ENCODE measurements around the gene IDI2. TPM values are rescaled to one million over a fixed set of nuclear protein-coding genes. Genes with fewer than 3 reads are reported as not detected.
A peak's percentile ranks its signal among the peaks of the same experiment; 100 is the strongest.

IDI2 gene
- total RNA-seq, 1 donor from 2014 or later: not detected

DNA sequence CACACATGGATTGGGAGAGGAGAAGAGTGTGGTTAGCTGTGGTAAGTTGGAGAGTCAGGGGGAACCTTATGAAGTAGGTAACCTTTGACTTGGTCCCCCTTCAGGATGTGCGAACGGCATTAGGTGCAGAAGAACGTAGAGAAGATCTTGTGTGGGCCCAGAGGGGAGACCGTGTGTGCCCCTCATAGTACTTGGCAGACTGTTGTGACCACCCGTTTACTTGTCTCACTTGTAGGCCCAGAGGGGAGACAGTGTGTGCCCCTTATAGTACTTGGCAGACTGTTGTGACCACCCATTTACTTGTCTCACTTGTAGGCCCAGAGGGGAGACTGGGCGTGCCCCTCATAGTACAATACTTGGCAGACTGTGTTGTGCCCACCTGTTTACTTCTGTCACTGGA lies 34.9 kb downstream of the IDI2 start:
- no peak for DNase-seq

GRCh38 chr10:988667-989545 lies 36.8 kb downstream of the IDI2 start:
- intact Hi-C loops (cut with DNase I): no loop called here
- Histone ChIP-seq H3K36me3 (peaks cover 17% of the 10 kb centered on the region), H3K27ac (peak overlapping the region; percentile 96), H3K4me3 (peak overlapping the region; percentile 97), H3K27me3 (ENCODE audit: low read depth) (no peaks in the 10 kb centered on the region), H3K4me1 (peaks cover 36% of the 10 kb centered on the region), H3K9me3 (no peaks in the 10 kb centered on the region)
- ATAC-seq (no peak), DNase-seq (no peak)
- no peak for TF ChIP-seq CTCF (IDR thresholded peaks at IDR 0.05)

More for the DNA sequence above, 34.9 kb downstream of the IDI2 start:
- no peak for ATAC-seq
- H3K4me3 ChIP-seq: no peak overlapping the region
- H3K9me3 ChIP-seq: no peaks in the 10 kb centered on the region
- H3K27ac ChIP-seq: no peak overlapping the region
- TF ChIP-seq CTCF (IDR thresholded peaks at IDR 0.05): no peak
- H3K27me3 ChIP-seq (ENCODE audit: low read depth): no peaks in the 10 kb centered on the region
- intact Hi-C loops (cut with DNase I): no loop called here
- H3K36me3 ChIP-seq: peaks cover 36% of the 10 kb centered on the region
- peaks cover 36% of the 10 kb centered on the region for H3K4me1 ChIP-seq

GRCh38 chr10:987870-988666 lies 37.6 kb downstream of the IDI2 start, which contains the start of gene GTPBP4:
GTPBP4 (plus strand) TSS chr10:988434; CDS start chr10:988480, 46 bp downstream.
- intact Hi-C loops (cut with DNase I): no loop called here
- DNase-seq (peak; percentile 99), ATAC-seq (peak; percentile 93 to 97)
- Histone ChIP-seq H3K27ac (peak within 1 kb of the TSS; percentile 96), H3K9me3 (no peaks in the 10 kb centered on the region), H3K4me1 (peaks cover 42% of the 10 kb centered on the region), H3K27me3 (ENCODE audit: low read depth) (no peaks in the 10 kb centered on the region), H3K36me3 (peaks cover 9% of the 10 kb centered on the region), H3K4me3 (peak within 1 kb of the TSS; percentile 97)
- TF ChIP-seq CTCF (IDR thresholded peaks at IDR 0.05): peak; percentile 18

- no peak for TF ChIP-seq CTCF (IDR thresholded peaks at IDR 0.05)
- peaks cover 3% of the 10 kb centered on the region for H3K36me3 ChIP-seq
- H3K9me3 ChIP-seq: no peaks in the 10 kb centered on the region
- peaks cover 42% of the 10 kb centered on the region for H3K4me1 ChIP-seq
- intact Hi-C loops (cut with DNase I): no loop called here
- no peaks in the 10 kb centered on the region for H3K27me3 ChIP-seq (ENCODE audit: low read depth)
- no peak for DNase-seq
- peak overlapping the region; percentile 96 for H3K27ac ChIP-seq
- no peak for ATAC-seq
- H3K4me3 ChIP-seq: peak overlapping the region; percentile 97
Observed at GRCh38 chr10:987620-987869, 38.1 kb downstream of the IDI2 start.

- Histone ChIP-seq H3K27ac (peak overlapping the region; percentile 96), H3K4me1 (peaks cover 42% of the 10 kb centered on the region), H3K4me3 (peak overlapping the region; percentile 97), H3K36me3 (no peaks in the 10 kb centered on the region), H3K27me3 (ENCODE audit: low read depth) (no peaks in the 10 kb centered on the region), H3K9me3 (no peaks in the 10 kb centered on the region)
- intact Hi-C loops (cut with DNase I): no loop called here
- DNase-seq (no peak), ATAC-seq (no peak)
- no peak for TF ChIP-seq CTCF (IDR thresholded peaks at IDR 0.05)
Observed at GRCh38 chr10:986881-987619, 38.6 kb downstream of the IDI2 start.
